Keratinocyte (primary cell): ENCODE data around the gene AIDA.

ENCODE experiments used
- EZH2 ChIP-seq: IDR thresholded peaks from one replicate; pipeline ENCODE4 v1.6.1; 2012; ENCODE audit warnings: inconsistent platforms, mild to moderate bottlenecking, low read length, moderate library complexity
- TF ChIP-seq, protein P1 (sequence below), 3 experiments: IDR thresholded peaks in 1 of 3; conservative IDR thresholded peaks in 1 of 3; optimal IDR thresholded peaks in 1 of 3; 2 replicates in 2 of 3; 3 replicates in 1 of 3; pipeline versions ENCODE3 to v1.5.1; 2011; ENCODE audit warnings: low read length in 3 of 3, mild to moderate bottlenecking in 3 of 3, moderate library complexity in 2 of 3, control low read depth in 1 of 3, inconsistent platforms in 1 of 3; ENCODE audit not compliant: insufficient read depth in 2 of 3; ENCODE audit errors: extremely low read depth in 1 of 3

DNA sequence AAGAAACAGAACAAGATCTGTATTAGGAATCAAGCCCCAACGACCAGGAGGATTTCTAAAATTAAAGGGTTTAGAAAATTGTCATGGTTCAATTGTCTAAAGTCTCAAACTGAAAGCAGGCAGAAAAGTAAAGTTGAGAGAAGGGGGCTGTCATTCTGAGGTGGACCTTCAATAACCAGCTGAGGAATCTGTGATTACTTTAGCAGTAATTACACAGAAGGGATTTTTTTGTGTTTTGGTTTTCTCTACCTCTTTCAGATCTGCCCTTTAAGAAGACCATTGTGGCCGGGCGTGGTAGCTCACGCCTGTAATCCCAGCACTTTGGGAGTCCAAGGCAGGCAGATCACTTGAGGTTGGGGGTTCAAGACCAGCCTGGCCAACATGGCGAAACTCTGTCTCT is 17.4 kb downstream of the AIDA start:
- TF ChIP-seq, protein P1, sequence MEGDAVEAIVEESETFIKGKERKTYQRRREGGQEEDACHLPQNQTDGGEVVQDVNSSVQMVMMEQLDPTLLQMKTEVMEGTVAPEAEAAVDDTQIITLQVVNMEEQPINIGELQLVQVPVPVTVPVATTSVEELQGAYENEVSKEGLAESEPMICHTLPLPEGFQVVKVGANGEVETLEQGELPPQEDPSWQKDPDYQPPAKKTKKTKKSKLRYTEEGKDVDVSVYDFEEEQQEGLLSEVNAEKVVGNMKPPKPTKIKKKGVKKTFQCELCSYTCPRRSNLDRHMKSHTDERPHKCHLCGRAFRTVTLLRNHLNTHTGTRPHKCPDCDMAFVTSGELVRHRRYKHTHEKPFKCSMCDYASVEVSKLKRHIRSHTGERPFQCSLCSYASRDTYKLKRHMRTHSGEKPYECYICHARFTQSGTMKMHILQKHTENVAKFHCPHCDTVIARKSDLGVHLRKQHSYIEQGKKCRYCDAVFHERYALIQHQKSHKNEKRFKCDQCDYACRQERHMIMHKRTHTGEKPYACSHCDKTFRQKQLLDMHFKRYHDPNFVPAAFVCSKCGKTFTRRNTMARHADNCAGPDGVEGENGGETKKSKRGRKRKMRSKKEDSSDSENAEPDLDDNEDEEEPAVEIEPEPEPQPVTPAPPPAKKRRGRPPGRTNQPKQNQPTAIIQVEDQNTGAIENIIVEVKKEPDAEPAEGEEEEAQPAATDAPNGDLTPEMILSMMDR (optimal IDR thresholded peaks at IDR 0.05 in 1 of 3, IDR thresholded peaks at IDR 0.05 in 1 of 3, conservative IDR thresholded peaks at IDR 0.05 in 1 of 3; ENCODE audit: extremely low read depth in 1 of 3, insufficient read depth in 2 of 3, low read length in 3 of 3), result no peak
- no peak for TF ChIP-seq EZH2
